Coronary artery (tissue), 2 donors: ENCODE results near the gene ITGAV.

Source experiments
- DNase-seq: peaks from one replicate; pipeline ENCODE4 v3.0.0-alpha.2; 2017; ENCODE audit warnings: low spot score
- H3K27ac ChIP-seq, 2 donors: fragments of 200-600 bp; sonication (generic); one replicate each; pipeline ENCODE4 v1.5.1; 2016 to 2019
- H3K4me3 ChIP-seq: fragments of 200-600 bp; sonication (generic); 2 replicates; pipeline ENCODE4 v1.5.1; 2016; ENCODE audit warnings: mild to moderate bottlenecking, moderate library complexity
- TF ChIP-seq, protein P1 (sequence below): fragments of 200-600 bp; sonication (generic); IDR thresholded peaks from one replicate; pipeline ENCODE4 v1.5.1; 2019; ENCODE audit warnings: antibody characterized with exemption

The ITGAV gene

DNA sequence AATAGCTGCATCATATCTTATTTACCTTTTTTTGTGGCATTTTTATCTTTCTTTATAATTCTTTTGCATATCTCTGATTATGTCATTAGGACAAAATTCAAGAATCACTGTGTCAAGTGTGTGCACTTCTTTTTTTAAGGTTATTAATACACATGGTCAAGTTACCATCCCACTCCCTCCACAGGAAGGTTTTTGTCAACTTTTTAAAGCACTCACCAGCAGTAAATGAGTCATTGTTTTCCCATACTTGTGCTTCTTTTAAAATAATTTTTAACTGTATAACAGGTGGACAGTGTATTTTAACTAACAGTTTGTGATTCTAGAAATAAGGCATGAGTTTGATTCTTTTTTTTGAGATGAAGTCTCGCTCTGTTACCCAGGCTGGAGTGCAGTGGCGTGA, 58.3 kb downstream of the ITGAV start:
- no peak for DNase-seq
- no peak overlapping the region for H3K27ac ChIP-seq
- TF ChIP-seq, protein P1, sequence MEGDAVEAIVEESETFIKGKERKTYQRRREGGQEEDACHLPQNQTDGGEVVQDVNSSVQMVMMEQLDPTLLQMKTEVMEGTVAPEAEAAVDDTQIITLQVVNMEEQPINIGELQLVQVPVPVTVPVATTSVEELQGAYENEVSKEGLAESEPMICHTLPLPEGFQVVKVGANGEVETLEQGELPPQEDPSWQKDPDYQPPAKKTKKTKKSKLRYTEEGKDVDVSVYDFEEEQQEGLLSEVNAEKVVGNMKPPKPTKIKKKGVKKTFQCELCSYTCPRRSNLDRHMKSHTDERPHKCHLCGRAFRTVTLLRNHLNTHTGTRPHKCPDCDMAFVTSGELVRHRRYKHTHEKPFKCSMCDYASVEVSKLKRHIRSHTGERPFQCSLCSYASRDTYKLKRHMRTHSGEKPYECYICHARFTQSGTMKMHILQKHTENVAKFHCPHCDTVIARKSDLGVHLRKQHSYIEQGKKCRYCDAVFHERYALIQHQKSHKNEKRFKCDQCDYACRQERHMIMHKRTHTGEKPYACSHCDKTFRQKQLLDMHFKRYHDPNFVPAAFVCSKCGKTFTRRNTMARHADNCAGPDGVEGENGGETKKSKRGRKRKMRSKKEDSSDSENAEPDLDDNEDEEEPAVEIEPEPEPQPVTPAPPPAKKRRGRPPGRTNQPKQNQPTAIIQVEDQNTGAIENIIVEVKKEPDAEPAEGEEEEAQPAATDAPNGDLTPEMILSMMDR, result no peak
- H3K4me3 ChIP-seq, result no peak overlapping the region

DNA sequence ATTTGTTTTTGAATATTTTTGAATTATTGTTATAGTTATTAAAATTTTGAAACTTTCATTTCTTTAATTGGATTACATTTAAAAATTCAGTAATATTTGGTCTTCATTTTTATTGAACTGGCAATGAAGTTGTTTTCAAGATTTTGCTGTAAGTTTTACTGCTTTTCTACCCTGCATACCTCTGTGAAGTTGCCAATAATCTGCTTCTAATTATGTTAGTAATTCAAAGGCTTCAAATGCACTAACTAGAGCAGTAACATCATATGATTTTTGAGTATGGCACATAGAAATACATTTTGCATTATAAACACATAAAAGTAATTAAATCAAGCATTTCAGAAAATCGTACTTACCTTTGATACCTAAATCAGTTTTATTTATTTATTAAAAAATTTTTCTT, 63.7 kb downstream of the ITGAV start:
- no peak overlapping the region for H3K27ac ChIP-seq
- DNase-seq, result no peak
- TF ChIP-seq, protein P1, result no peak
- H3K4me3 ChIP-seq, result no peak overlapping the region

DNA sequence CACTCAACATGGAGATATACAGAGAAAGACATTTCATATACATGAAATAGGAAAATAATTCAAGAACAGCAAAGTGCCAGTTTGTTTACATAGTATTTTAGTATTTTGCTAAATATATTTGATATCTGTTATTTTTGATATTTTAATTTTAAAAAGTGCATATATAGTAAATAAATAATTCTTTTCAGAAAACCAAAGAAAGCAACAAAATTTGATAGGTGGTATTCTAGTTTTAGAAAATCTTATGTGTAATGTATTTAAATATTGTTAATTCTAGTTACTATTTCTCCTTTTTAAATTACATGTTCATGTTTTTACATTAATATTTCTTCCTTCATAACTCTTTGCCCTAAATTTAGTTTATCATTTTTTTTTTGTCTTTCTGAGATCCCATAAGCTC, 69.5 kb downstream of the ITGAV start:
- Histone ChIP-seq H3K27ac (no peak overlapping the region), H3K4me3 (no peak overlapping the region)
- TF ChIP-seq, protein P1, result no peak
- DNase-seq, result no peak

DNA sequence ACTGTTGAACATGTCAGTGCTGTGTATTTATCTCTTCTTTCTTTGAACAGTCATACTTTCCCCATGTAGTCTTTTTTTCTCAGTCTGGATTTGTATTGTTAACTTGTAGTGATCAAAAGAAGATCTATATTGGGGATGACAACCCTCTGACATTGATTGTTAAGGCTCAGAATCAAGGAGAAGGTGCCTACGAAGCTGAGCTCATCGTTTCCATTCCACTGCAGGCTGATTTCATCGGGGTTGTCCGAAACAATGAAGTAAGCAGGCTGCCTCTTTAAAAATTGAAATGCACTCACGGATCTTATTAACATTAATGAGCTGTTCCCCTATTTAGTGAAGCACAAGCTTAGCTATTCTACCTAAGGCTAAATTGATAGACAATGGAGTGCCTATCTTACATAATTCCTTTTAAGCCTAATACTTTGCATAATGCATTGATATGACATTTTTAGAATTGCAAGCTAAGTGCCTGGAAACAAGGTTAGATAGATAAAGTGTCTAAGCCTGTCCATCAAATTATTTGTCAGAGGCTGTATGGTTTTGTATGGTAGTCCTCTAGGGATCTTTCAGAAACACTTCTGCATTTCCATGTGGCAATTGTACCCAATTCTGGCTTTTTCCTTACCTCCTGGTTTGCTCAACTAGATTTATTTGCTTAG, 74.7 kb downstream of the ITGAV start:
- TF ChIP-seq, protein P1, result no peak
- Histone ChIP-seq H3K4me3 (no peak overlapping the region), H3K27ac (no peak overlapping the region)
- DNase-seq, result no peak

DNA sequence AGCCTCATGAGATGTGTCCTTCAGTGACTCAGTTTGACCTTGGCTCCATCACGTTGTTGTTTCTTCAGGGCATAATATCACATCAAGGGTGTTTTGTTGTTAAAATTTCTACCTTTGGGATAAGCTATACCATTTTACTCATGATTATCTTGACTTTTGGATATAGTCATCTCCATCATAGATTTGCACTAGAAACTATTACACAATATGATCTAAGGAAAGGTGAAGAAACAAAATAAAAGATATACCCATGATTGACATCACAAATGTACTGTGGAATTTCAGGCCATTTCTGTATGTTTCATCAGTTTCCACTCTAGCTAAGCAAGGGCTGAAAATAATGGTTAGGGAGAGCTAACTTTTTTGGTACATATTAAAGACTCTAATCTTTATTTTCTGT, 79.3 kb downstream of the ITGAV start:
- Histone ChIP-seq H3K27ac (no peak overlapping the region), H3K4me3 (no peak overlapping the region)
- TF ChIP-seq, protein P1, result no peak
- DNase-seq, result no peak

DNA sequence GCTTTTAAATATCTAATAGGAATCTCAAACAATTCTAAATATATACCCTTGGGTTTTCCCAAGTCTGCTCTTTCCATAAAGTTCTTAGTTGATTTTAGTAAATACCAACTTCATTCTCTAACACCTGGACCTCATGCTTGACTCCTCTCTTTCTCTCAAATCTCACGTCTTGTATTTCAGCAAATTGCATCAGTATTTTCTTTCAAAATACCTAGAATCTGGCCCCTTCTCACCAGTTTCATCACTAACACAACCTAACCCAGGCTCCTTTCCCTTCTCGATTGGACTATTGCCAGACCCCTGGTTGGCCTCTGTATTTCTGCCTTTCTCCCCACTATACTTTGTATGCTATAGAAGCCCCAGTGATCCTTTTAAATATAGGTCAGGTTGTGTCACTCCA, 81.0 kb downstream of the ITGAV start:
- H3K4me3 ChIP-seq, result no peak overlapping the region
- DNase-seq, result no peak
- TF ChIP-seq, protein P1, result no peak
- H3K27ac ChIP-seq, result no peak overlapping the region

DNA sequence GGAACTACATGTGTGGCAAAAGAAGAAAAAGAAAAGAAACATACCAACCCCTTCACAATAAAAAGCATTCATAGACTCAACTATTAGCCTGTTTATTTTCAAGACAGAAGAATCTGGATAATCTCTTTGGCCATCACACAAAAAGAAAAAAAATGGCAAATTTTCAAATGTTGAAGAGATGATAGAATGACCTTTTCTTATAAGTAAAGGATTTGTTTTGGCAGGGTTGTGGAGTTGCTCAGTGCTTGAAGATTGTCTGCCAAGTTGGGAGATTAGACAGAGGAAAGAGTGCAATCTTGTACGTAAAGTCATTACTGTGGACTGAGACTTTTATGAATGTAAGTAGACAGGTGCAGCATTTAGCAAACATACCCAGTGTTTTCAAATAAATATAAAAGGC, 85.5 kb downstream of the ITGAV start:
- no peak for DNase-seq
- TF ChIP-seq, protein P1, result no peak
- Histone ChIP-seq H3K4me3 (no peak overlapping the region), H3K27ac (no peak overlapping the region)
